Ascending aorta (tissue), 2 donors: Measurements from ENCODE around the gene OSMR. TPM values are rescaled to one million over a fixed set of nuclear protein-coding genes. Genes with fewer than 3 reads are reported as not detected.
A peak's percentile ranks its signal among the peaks of the same experiment; 100 is the strongest.

ENCODE experiments used
- DNase-seq, 2 donors: peaks; one replicate each; pipeline ENCODE4 v3.0.0-alpha.2; 2019; ENCODE audit warnings: low spot score in 2 of 2
- H3K27ac ChIP-seq, 2 donors: fragments of 200-600 bp; sonication (generic); one replicate each; pipeline ENCODE4 v1.5.1; 2016 to 2017; ENCODE audit warnings: mild to moderate bottlenecking in 1 of 2
- H3K27me3 ChIP-seq: fragments of 200-600 bp; sonication (generic); one replicate; pipeline ENCODE4 v1.5.1; 2017
- H3K36me3 ChIP-seq, 2 donors: fragments of 200-600 bp; sonication (generic); one replicate each; pipeline ENCODE4 v1.5.1; 2016
- H3K4me1 ChIP-seq, 2 donors: fragments of 200-600 bp; sonication (generic); one replicate each; pipeline ENCODE4 v1.5.1; 2016 to 2017; ENCODE audit warnings: mild to moderate bottlenecking in 1 of 2
- H3K4me3 ChIP-seq, 2 donors: fragments of 200-600 bp; sonication (generic); one replicate each; pipeline ENCODE4 v1.5.1; 2016 to 2017; ENCODE audit warnings: mild to moderate bottlenecking in 1 of 2
- H3K9me3 ChIP-seq, 2 donors: fragments of 200-600 bp; sonication (generic); one replicate each; pipeline ENCODE4 v1.5.1; 2016
- CTCF ChIP-seq, 3 experiments: fragments of 200-600 bp in 2 of 3; fragments of 450-650 bp in 1 of 3; sonication (generic) in 2 of 3; IDR thresholded peaks; one replicate each; pipeline ENCODE4 v1.5.1; 2016 to 2019; ENCODE audit warnings: antibody characterized with exemption in 3 of 3, mild to moderate bottlenecking in 1 of 3, moderate library complexity in 1 of 3
- intact Hi-C: fragments of 100-400 bp; cut with DNase I; formaldehyde crosslinking; loops from one replicate; pipeline ENCODE4 v1.15.1; 2023
- total RNA-seq: library from RNA; depleted of rRNA; stranded (reverse); fragments of >200 nt; gene quantifications from one replicate; pipeline ENCODE4 v1.1.0, GENCODE V29; 2016

Gene OSMR
- total RNA-seq, result 52.4 TPM

DNA sequence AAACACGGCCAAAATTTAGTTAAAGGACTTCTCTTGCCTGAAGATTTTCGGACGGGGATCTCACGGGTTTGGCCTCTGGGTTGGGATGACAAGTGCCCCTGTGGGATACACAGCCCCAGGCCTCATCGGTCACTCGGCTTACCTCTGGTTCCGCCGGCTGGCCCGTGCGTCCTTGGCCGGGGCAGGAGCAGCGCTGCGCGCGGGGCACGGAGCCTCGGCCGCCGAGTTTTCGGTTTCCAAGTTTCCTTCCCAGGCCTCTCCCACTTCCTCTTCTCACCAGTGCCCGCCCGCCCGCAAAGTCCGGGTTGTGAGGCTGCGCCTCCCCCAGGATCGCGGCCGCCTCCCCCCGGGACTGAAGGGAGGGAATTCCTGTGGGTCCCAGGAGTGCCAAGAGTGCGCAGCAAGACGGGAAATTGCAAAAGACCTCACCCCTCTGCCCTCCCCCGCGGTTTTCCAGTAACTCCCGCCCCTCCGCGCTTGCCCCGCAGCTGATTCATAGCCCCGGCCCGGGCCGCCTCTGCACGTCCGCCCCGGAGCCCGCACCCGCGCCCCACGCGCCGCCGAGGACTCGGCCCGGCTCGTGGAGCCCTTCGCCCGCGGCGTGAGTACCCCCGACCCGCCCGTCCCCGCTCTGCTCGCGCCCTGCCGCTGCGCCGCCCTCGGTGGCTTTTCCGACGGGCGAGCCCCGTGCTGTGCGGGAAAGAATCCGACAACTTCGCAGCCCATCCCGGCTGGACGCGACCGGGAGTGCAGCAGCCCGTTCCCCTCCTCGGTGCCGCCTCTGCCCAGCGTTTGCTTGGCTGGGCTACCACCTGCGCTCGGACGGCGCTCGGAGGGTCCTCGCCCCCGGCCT lies at the start of gene OSMR:
TSS of gene OSMR (plus strand) at position 487 of the 853 bp plus-strand sequence. CDS start 23,033 bp downstream, outside the sequence.
- Histone ChIP-seq H3K36me3 (peaks cover 3 to 6% of the 10 kb centered on the region in 2 donors), H3K4me1 (peaks cover 0 to 13% of the 10 kb centered on the region in 2 donors), H3K9me3 (no peaks in the 10 kb centered on the region), H3K27me3 (no peaks in the 10 kb centered on the region), H3K27ac (peak within 1 kb of the TSS; percentile 97), H3K4me3 (peak within 1 kb of the TSS; percentile 89 to 92)
- TF ChIP-seq CTCF (IDR thresholded peaks at IDR 0.05), result peak in 1 of 3 experiments; percentile 16
- intact Hi-C loops, result loop anchor here (1.0 to 10.0 kb wide), 6 partner anchors 27 to 569 kb away; partner anchors contain the start of genes LIFR and RICTOR
- peak; percentile 74 to 98 for DNase-seq

DNA sequence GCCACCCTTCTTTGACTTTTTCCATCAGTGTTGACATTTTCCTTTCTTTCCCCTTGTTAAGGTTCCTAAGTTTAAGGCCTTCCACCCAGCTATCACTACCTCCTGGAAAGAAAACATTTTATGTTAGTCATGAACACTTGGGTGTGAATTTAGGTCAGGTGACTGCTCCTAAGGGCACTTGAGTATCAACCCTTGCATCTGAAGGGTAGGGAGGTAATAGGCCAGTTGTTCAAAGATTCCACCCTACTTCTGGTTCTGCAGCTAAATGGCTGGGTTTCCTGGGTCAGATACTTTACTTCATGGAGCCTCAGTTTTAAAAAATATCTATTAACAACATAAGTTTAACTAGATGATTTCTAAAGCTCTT lies 49.1 kb upstream of the OSMR start:
- no peak overlapping the region for H3K4me3 ChIP-seq
- H3K27ac ChIP-seq, result peak overlapping the region; percentile 12 to 14
- H3K27me3 ChIP-seq, result no peaks in the 10 kb centered on the region
- DNase-seq, result no peak
- no peaks in the 10 kb centered on the region for H3K36me3 ChIP-seq
- H3K4me1 ChIP-seq, result no peaks in the 10 kb centered on the region
- intact Hi-C loops, result no loop called here
- no peaks in the 10 kb centered on the region for H3K9me3 ChIP-seq
- TF ChIP-seq CTCF (IDR thresholded peaks at IDR 0.05), result no peak

DNA sequence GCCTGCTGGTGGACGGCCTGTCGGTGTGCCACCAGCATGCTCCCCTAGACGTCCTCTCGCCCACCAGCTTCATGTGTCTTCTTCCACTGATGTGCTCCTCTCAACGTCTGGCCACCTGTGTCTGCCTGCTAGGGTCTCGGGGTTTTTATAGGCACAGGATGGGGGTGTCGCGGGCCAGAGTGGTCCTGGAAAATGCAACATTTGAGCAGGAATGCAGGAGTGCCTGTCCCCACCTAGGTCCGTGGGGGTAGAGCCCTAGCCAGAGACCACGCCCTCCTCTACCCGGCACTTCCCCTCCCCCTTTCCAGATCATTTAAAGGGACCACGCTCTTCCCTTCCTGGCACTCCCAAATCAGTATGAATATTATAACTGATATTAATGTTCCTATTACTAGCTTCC lies 48.0 kb upstream of the OSMR start:
- H3K27me3 ChIP-seq, result no peaks in the 10 kb centered on the region
- H3K4me1 ChIP-seq, result no peaks in the 10 kb centered on the region
- no peak overlapping the region for H3K4me3 ChIP-seq
- intact Hi-C loops, result no loop called here
- no peaks in the 10 kb centered on the region for H3K36me3 ChIP-seq
- no peak overlapping the region for H3K27ac ChIP-seq
- H3K9me3 ChIP-seq, result no peaks in the 10 kb centered on the region
- no peak for TF ChIP-seq CTCF (IDR thresholded peaks at IDR 0.05)
- no peak for DNase-seq

DNA sequence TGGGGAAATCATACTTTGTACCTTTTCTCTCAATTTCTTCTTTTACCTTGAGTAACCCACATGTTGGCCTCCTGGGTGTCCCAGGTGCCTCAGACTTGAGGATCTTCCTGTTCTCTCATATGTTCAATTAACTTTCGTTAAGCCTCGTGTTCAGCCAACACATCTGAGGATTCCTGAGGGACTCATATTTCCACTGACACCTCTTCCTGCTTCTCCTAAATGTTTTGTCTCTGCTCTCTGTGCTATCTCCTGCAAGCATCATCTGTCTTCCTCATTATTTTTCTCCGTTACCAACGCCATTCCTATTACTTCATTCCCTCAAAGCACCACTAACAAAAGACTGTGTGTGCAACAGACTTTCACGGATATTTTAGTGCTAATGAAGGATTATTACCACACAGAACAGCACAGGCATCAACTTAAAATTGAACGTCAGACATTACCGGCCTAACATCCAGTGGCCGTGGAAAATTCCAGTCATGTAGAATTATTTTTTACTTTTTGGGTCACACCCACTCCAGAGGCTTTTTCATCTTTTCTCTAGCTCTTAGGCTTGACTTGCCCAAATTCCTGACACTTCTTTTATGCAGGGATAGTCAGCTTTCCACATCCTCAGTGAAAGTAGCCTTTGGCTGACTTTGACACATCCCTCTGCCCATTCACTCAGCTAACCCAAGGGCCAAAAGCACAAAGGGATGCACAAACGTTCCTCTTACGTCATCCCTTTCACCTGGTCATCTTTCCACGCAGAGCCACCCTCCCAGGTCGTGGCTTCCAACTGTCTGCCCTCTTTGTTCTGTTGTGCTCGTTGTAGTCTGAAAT lies 46.0 kb upstream of the OSMR start:
- Histone ChIP-seq H3K9me3 (no peaks in the 10 kb centered on the region), H3K27me3 (no peaks in the 10 kb centered on the region), H3K36me3 (no peaks in the 10 kb centered on the region), H3K4me3 (no peak overlapping the region), H3K27ac (no peak overlapping the region), H3K4me1 (no peaks in the 10 kb centered on the region)
- TF ChIP-seq CTCF (IDR thresholded peaks at IDR 0.05), result no peak
- no peak for DNase-seq
- intact Hi-C loops, result no loop called here

DNA sequence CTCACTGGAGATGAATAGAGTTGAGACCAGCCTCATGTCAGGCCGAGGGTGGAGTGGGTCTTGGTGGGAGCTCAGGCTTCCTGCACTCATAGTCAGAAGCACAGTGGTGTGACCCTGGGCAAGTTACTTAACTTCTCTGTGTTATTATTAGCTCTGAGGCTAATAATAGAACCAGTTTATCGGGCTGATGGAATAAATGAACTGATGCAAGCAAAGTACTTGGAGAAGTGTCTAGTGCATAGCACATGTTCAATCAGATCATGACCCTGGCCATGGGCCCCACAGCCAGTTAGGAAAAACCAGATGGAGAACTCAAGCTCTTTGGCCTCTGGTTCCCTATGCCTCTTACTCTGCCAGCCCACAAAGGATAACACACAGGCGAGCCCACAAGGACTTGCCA lies 45.3 kb upstream of the OSMR start:
- intact Hi-C loops, result no loop called here
- H3K27ac ChIP-seq, result no peak overlapping the region

More for the DNA sequence above, 45.3 kb upstream of the OSMR start:
- TF ChIP-seq CTCF (IDR thresholded peaks at IDR 0.05), result no peak
- no peaks in the 10 kb centered on the region for H3K9me3 ChIP-seq
- no peaks in the 10 kb centered on the region for H3K4me1 ChIP-seq
- H3K36me3 ChIP-seq, result no peaks in the 10 kb centered on the region
- DNase-seq, result no peak
- no peaks in the 10 kb centered on the region for H3K27me3 ChIP-seq
- H3K4me3 ChIP-seq, result no peak overlapping the region
